ENCODE data around the gene RNF123.

- TF ChIP-seq, protein P1, sequence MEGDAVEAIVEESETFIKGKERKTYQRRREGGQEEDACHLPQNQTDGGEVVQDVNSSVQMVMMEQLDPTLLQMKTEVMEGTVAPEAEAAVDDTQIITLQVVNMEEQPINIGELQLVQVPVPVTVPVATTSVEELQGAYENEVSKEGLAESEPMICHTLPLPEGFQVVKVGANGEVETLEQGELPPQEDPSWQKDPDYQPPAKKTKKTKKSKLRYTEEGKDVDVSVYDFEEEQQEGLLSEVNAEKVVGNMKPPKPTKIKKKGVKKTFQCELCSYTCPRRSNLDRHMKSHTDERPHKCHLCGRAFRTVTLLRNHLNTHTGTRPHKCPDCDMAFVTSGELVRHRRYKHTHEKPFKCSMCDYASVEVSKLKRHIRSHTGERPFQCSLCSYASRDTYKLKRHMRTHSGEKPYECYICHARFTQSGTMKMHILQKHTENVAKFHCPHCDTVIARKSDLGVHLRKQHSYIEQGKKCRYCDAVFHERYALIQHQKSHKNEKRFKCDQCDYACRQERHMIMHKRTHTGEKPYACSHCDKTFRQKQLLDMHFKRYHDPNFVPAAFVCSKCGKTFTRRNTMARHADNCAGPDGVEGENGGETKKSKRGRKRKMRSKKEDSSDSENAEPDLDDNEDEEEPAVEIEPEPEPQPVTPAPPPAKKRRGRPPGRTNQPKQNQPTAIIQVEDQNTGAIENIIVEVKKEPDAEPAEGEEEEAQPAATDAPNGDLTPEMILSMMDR (IDR thresholded peaks at IDR 0.05): no peak
- TF ChIP-seq EZH2 (IDR thresholded peaks at IDR 0.05; ENCODE audit: borderline replicate concordance, insufficient read depth, low read depth, low read length, poor library complexity, severe bottlenecking): no peak
These were observed 18.4 kb upstream of the RNF123 start for GRCh38 chr3:49670940-49671290.
